ENCODE results near the gene OCRL. TPM values are rescaled to one million over a fixed set of nuclear protein-coding genes. Genes with fewer than 3 reads are reported as not detected.

Gene OCRL
- total and polyA plus RNA-seq, 2 of the 4 experiments (the other 2 are of a cell fraction), result 19.4 to 20.6 TPM

DNA sequence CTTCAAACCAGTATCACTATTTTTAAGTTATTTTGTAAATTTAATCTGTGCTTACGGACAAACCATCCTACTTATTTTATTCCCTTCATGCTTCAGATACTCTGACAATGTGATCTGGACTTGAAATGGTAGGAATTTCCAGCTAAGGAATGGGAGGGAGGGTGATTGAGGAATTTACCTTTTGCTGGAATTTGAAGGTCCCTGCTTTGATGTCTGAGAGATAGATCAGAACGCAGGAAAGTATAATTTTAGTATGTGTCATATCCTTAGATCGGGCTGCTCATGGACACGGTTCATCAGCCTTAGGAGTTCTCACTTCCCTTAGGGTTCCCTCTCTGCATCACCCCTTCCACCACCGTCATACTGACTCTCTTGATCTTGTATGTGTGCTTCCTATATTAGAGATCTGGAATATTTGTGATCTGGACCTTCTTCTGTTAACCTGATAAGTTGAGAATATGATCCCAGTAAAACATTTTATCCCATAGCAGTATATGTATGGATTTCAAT is 16.8 kb downstream of the OCRL start:
- WGBS, 2 experiments (ENCODE audit: extremely low coverage in 2 of 2, insufficient read length in 1 of 2), result no CpG with 5 or more reads among the region's 5 CpGs
- ATAC-seq (ENCODE audit: low read depth), result no peak
- no peak overlapping the region for H2BK15ac ChIP-seq (ENCODE audit: low read depth, low read length)
- TF ChIP-seq FOS (IDR thresholded peaks at IDR 0.05; ENCODE audit: low read depth, low read length), result no peak
- H3K4me1 ChIP-seq (ENCODE audit: control insufficient read depth, insufficient read depth, low read length), result no peaks in the 10 kb centered on the region
- no peak overlapping the region for H2AFZ ChIP-seq (replicated peaks; ENCODE audit: low read length, poor library complexity)
- no peak overlapping the region for H2BK20ac ChIP-seq (ENCODE audit: low read depth, low read length)
- H2AK9ac ChIP-seq (replicated peaks; ENCODE audit: low read depth, low read length, poor library complexity), result no peak overlapping the region
- intact Hi-C loops (cut with micrococcal nuclease) (no loop called here), dilution Hi-C loops (cut with HindIII; ENCODE audit: low sequenced_read_pairs, unreplicated experiment) (no loop called here), in situ Hi-C loops (cut with MboI; ENCODE audit: low sequenced_read_pairs) (no loop called here)
- no peak overlapping the region for H3K4ac ChIP-seq (ENCODE audit: low read depth, low read length)
- H4K8ac ChIP-seq (ENCODE audit: low read depth in 2 of 2, low read length in 2 of 2), result no peak overlapping the region
- H3K79me1 ChIP-seq (ENCODE audit: low read depth in 1 of 2, low read length in 2 of 2), result no peaks in the 10 kb centered on the region
- DNase-seq, result no peak
- H3K9me3 ChIP-seq (ENCODE audit: control insufficient read depth, insufficient read depth, low read length), result no peaks in the 10 kb centered on the region
- no TSS peak for BruUV-seq (replicated peaks)
- POLR2A ChIA-PET (ENCODE audit: unreplicated experiment), result no interaction called here
- H3K36me3 ChIP-seq (ENCODE audit: control insufficient read depth, insufficient read depth, low read length), result peaks cover 10% of the 10 kb centered on the region
- H2BK120ac ChIP-seq (ENCODE audit: low read depth, low read length), result no peak overlapping the region
- H3K23ac ChIP-seq (ENCODE audit: low read depth, low read length), result no peak overlapping the region
- 0 out of 2 replicates have a peak, but pooled peaks cover 3% of the 10 kb centered on the region for H3K9me1 ChIP-seq (ENCODE audit: insufficient read depth, low read length)
- H3K4me3 ChIP-seq (ENCODE audit: insufficient read depth, low read depth, low read length), result no peak overlapping the region
- H3K18ac ChIP-seq (ENCODE audit: low read depth, low read length), result no peak overlapping the region
- H4K5ac ChIP-seq (ENCODE audit: low read depth, low read length), result no peak overlapping the region
- H3K27me3 ChIP-seq (ENCODE audit: control insufficient read depth, insufficient read depth, low read length), result no peaks in the 10 kb centered on the region
- H3K27ac ChIP-seq (ENCODE audit: insufficient read depth, low read length), result no peak overlapping the region
- no peak overlapping the region for H2AK5ac ChIP-seq (ENCODE audit: low read depth, low read length)
- no peak overlapping the region for H4K91ac ChIP-seq (ENCODE audit: insufficient read depth, low read depth, low read length)
- H4K20me1 ChIP-seq (ENCODE audit: insufficient read depth, low read length), result no peaks in the 10 kb centered on the region
- no peak overlapping the region for H2BK5ac ChIP-seq (ENCODE audit: low read depth, low read length, poor library complexity, severe bottlenecking)
- no peak overlapping the region for H3K4me2 ChIP-seq (ENCODE audit: low read depth, low read length)
- H3K14ac ChIP-seq (replicated peaks; ENCODE audit: low read depth, low read length), result no peak overlapping the region
- CTCF ChIA-PET, result no interaction called here
- no peak overlapping the region for H3K9ac ChIP-seq (ENCODE audit: low read depth, low read length)
- H3K56ac ChIP-seq (ENCODE audit: extremely low read depth, insufficient read depth, low read length), result no peak overlapping the region

Measured in IMR-90 (cell line).